Stromal cell of bone marrow (primary cell): ENCODE measurements around the gene PARVB.
"Not testable (repeated sequence)": the region's sequence is repeated elsewhere in the genome, so short reads cannot be mapped to it uniquely, and the experiment has no call there.

Experiments
- DNase-seq: peaks from one replicate; pipeline ENCODE4 v3.0.0-alpha.2; 2012; ENCODE audit warnings: low read depth

The PARVB gene

DNA sequence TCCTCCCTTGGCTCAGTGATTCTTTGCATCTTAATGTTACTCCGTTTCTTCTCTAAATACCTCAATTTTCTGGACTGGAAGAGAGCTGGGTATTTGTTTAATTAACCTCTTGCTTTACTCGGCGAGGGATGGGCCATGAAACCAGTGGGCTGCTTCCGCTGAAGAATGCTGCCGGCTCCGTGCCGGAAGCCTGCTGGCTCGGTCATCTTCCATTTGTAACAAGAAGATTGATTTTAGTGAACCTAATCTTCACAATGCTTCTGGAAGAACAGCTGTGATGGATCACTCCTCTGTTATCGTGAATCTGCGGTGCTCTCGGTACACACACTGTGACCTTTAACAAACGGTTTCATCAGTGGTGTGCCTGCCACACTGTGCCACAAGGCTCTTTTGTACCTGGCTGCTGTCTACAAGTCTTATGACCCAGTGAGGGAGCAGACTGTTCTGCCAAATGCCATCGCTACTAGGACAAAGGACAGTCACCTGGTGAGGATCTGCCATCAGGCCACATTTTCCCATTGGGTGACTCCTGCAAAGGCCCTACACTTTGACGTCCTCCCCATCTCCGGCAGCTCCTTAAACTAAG lies 25.3 kb upstream of the PARVB start:
- DNase-seq: no peak

DNA sequence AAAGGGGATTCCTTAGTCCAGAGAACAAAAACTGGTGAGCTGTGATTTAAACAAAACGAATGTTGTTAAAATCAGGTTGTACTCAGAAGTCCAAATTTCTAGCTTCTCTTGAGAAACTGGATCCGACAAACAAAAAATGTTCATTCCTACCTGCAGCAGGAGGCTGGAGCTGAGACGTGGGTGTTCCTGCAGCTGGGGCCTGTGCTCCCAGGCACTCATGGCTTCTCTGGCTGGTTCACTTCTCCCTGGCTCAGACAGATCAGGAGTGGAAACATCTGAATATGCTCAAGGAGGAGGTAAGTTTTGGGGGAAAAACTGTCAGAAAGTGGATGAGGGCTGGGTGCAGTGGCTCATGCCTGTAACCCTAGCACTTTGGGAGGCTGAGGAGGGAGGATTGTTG lies 24.7 kb upstream of the PARVB start:
- DNase-seq: no peak

GRCh38 chr22:44000123-44000522 lies 24.0 kb upstream of the PARVB start:
- no peak for DNase-seq

DNA sequence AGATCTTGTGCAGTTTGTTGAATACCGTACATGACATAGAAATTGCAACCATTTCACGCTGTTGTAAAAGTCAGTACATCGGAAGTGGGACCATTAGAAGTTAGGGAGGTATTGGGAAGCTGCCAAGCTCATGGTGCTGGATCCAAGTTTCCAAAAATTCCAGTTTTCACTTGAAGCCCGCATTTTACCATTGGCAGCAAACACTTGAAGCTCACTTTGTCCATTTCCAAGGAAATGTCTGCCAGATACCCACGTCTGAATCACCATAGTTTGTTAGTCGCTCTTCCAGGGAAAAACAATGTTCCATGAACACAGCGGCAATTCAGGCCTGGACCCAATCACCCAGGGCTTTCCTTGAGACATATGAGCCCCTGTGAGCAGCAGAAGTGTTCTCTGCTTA lies 22.6 kb upstream of the PARVB start:
- DNase-seq: no peak

GRCh38 chr22:44002324-44002723 lies 21.8 kb upstream of the PARVB start:
- DNase-seq: no peak

- DNase-seq: no peak
These were observed 21.1 kb upstream of the PARVB start for GRCh38 chr22:44002997-44003396.

GRCh38 chr22:44003405-44004103 lies 20.5 kb upstream of the PARVB start:
- DNase-seq: no peak

GRCh38 chr22:44004104-44004460 lies 20.0 kb upstream of the PARVB start:
- no peak for DNase-seq

- DNase-seq: no peak
These were observed 18.6 kb upstream of the PARVB start for GRCh38 chr22:44005524-44005923.

DNA sequence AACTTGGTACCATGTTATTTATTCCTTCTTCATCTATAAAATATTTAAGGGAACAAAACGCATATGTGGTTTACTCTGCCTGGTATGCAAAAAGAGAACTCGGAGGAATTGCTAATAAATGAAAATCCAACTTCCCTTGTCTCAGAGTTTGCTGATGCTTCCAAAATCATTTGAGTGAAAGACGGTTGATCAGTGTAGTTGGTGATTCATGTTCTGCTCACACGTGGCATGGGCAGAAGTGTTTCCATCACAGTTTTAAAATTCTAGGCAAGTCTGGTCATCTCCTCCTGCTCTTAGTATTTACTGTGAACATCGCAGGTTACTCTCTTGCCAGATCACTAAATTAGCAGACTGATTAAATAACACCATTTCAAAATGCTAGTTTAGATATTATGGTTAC lies 11.9 kb upstream of the PARVB start:
- DNase-seq: no peak

DNA sequence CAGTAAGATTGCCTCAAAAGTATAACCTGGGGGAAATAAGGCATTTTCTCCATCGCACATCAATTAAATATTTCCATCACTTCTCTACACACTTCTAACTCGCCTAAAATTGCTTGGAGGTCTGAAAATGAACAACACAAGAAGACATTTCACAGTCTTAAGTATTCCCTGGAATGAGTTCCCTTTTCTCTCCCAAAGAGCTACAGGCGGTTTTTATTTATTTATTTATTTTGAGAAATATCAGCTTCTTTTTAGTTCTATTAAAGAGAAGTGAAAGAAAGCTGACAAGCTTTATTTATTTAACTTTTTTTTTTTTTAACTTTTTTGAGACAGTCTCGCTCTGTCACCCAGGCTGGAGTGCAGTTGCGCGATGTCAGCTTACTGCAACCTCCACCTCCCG lies 11.5 kb upstream of the PARVB start:
- no peak for DNase-seq

DNA sequence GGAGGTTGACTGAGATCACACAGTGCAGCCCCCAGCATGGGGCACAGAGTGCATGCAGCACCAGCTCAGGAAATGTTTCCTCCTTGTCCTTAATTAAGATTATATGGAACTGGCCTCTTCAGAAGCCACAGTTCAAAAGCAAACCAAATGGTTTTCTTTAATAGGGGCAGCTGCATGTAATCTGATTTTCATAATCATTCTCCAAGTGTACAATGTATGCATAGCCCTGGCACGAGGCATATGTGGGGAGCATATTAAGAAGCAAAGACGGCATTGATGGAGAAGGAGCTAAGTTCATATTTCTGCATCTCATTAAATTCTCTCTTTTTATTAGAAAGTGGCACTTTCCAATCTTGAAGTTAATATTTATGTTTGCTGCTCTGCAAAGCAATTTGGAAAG lies 9.9 kb upstream of the PARVB start:
- no peak for DNase-seq

DNA sequence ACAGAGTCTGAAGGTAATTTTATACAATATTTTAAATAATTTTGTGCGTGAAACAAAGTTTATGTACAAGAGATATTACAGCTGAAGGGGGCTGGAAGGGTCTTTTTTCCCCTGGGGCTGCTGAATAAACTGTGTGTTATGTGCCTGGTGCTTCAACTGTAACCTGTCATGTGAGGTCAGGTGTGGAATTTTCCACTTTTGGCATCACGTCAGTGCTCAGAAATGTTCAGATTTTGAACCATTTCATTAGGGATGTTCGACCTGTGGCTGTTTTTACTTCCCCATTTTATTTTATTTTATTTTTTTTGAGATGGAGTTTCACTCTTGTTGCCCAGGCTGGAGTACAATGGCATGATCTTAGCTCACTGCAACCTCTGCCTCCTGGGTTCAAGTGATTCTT lies 7.5 kb upstream of the PARVB start:
- not testable (repeated sequence) for DNase-seq

DNA sequence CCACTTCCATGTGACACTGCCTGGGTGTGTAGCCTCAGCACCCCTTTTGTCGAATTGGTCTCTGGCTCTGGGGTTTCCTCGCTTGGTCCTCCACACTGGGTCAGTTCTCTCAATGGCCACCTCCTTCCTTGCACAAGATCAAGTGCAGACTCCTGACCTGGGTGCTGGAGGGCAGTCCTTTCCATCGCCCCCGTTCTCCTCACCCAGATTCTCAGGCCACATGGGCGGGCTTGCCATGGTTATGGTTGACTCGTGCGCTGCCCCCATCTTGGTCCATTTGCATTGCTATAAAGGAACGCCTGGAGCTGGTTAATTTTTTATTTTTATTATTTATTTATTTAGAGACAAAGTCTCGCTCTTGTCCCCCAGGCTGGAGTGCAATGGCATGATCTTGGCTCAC lies 5.5 kb upstream of the PARVB start:
- no peak for DNase-seq

DNA sequence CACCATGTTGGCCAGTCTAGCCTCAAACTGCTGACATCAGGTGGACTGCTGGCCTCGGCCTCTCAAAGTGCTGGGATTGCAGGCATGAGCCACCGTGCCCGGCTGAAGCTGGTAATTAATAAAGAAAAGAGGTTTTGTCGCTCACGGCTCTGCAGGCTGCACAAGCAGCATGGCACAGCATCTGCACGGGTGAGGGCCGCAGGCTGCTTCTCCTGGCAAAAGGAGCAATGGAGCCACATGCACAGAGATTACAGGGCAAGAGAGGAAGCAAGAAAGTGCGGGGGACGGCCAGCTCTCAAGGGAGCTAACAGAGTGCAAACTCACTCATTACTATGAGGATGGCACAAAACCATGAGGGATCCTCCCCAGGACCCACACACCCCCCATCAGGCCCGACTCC lies 4.7 kb upstream of the PARVB start:
- no peak for DNase-seq

GRCh38 chr22:44019846-44020245 lies 4.3 kb upstream of the PARVB start:
- no peak for DNase-seq

DNA sequence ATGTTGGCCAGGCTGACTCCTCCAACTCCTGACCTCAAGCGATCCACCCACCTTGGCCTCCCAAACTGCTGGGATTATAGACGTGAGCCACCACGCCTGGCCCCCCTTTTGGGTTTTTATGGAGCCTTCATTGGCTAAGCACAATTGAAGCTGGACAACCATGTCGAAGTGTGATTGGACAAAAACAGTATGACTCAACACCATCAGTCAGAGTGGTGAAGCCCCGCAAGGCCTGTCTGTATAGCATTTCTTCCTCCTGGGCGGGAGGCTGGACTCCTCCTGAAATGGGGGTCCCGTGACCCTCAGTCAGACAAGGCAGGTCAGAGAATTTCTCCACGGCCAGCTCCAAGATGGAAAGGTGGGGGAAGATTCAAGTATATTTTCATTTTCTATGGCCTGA lies 3.1 kb upstream of the PARVB start:
- no peak for DNase-seq

- DNase-seq: no peak
These were observed 456 bp upstream of the PARVB start for GRCh38 chr22:44023404-44024287.

DNA sequence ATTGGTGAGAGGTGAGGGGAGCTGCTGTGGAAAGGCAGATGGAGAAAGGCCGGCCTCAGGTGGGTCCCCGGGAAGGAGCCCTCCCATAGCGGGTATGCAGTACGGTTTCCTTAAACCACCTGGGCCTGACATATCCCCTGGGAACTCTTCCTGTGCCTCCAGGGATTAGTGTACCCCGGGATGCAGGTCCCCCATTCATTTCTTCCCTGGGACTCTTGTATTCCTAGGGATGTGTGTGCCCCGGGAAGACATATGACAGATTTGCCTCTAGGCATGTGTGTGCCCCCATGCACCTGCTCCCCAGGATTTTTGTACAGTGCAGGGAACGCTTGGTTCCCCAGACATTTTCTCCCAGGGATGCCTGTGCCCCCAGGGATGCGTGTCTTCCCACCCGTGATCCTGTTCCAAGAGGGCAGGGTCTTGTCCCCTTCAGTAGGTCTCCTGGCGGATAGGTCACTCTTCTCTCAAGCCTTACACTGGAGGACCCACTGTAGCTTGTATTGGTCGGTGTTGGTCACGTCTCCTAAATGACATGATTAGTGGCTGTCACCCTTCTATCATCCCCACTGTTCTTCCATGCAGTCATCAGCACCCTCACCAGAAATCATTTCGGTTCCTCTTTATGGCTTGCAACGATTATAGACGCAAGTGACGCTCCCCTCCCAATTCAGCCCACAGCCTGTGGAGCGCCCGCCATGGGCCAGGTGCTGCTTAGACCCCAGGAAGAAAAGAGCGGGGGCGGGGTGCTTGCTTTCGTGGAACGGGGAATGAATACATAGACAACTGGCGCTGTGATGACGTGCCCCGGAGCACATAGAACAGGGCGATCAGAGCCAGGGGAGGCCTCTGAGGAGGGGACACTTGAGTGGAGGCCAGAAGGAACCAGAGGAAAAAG lies 1.3 kb downstream of the PARVB start:
- no peak for DNase-seq

- DNase-seq: no peak
These were observed 2.0 kb downstream of the PARVB start for GRCh38 chr22:44026066-44026629.

DNA sequence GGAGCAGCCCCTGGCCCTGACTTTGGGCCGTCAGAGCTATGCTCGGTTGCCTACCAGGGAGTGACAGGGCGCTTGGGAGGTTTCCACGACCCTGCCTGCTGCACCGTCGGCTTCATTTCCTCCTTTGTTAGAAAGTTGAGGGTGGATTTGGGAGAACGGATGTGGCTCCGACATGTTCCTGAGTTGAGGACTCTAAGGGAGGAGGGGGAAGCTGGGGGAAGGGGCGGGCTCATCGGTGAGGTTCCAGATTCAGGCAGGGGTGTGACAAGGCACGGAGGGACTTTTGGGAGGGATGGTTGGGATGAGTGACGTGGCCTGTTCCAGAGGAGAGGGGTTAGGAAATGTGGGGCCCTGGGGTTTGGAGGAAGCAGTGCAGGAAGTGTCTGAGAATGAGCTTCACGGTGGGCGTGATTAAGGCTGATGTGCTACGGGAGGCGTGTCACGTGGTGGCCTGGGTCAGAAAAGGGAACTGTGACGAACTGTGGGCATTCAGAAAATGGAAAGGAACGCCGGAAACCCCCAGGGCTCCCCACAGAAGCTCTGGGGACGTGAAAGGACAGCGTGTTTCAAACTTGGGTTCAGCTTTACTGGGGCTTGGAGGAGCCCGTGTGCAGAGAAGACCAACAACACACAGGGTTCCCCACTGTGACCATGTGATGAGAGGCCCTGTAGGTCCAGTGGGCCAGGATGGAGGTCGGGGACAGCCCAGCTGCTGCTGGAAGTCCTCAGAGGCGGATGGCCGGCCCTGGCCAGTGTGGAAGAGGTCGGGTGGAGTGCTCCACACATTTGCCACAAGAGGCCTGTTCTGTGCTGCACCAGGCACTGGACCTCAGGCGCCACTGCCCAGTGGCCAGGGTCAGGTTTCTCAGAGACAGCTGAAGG lies 2.8 kb downstream of the PARVB start:
- no peak for DNase-seq
